H1 (cell line): Measurements from ENCODE around the gene NPHP4.

Experiments
- ATF3 ChIP-seq: IDR thresholded peaks from 2 replicates; pipeline ENCODE4 v1.6.1; 2011; ENCODE audit warnings: low read depth, mild to moderate bottlenecking, low read length; ENCODE audit not compliant: insufficient read depth
- BACH1 ChIP-seq: IDR thresholded peaks from 2 replicates; pipeline ENCODE4 v1.6.1; 2012; ENCODE audit warnings: low read length, improper control_type of control experiment
- GABPA ChIP-seq: IDR thresholded peaks from 2 replicates; pipeline ENCODE4 v1.6.1; 2011; ENCODE audit warnings: mild to moderate bottlenecking, low read length, moderate library complexity, borderline replicate concordance; ENCODE audit not compliant: insufficient read depth
- MAX ChIP-seq: IDR thresholded peaks from 2 replicates; pipeline ENCODE4 v1.6.1; 2012; ENCODE audit warnings: inconsistent platforms
- POLR2A ChIP-seq, 2 experiments: IDR thresholded peaks; 1 replicate in 1 of 2; 2 replicates in 1 of 2; pipeline ENCODE4 v1.6.1; 2011; ENCODE audit warnings: low read depth in 2 of 2, low read length in 2 of 2, mild to moderate bottlenecking in 2 of 2; ENCODE audit errors: control extremely low read depth in 1 of 2
- TAF1 ChIP-seq: IDR thresholded peaks from 2 replicates; pipeline ENCODE4 v1.6.1; 2011; ENCODE audit warnings: mild to moderate bottlenecking, low read depth, low read length
- USF2 ChIP-seq: IDR thresholded peaks from 2 replicates; pipeline ENCODE4 v1.6.1; 2011; ENCODE audit warnings: low read length, improper control_type of control experiment

GRCh38 chr1:5993556-5994491, 1.6 kb upstream of the NPHP4 start:
- no peak for TF ChIP-seq GABPA
- no peak for TF ChIP-seq USF2
- TF ChIP-seq ATF3: no peak
- TF ChIP-seq BACH1: peak; percentile 89
- TF ChIP-seq MAX: no peak
- no peak for TF ChIP-seq POLR2A (IDR thresholded peaks at IDR 0.05; ENCODE audit: control extremely low read depth in 1 of 2, low read depth in 2 of 2, low read length in 2 of 2)
- no peak for TF ChIP-seq TAF1
